Measurements from ENCODE around the gene ZSCAN12. TPM values are rescaled to one million over a fixed set of nuclear protein-coding genes. Genes with fewer than 3 reads are reported as not detected.
"Not testable (repeated sequence)": the region's sequence is repeated elsewhere in the genome, so short reads cannot be mapped to it uniquely, and the experiment has no call there.

Gene ZSCAN12
- polyA plus RNA-seq, 1 donor (not counting 4 experiments of a cell fraction or from before 2014, with no cell fraction given): 4.0 TPM

DNA sequence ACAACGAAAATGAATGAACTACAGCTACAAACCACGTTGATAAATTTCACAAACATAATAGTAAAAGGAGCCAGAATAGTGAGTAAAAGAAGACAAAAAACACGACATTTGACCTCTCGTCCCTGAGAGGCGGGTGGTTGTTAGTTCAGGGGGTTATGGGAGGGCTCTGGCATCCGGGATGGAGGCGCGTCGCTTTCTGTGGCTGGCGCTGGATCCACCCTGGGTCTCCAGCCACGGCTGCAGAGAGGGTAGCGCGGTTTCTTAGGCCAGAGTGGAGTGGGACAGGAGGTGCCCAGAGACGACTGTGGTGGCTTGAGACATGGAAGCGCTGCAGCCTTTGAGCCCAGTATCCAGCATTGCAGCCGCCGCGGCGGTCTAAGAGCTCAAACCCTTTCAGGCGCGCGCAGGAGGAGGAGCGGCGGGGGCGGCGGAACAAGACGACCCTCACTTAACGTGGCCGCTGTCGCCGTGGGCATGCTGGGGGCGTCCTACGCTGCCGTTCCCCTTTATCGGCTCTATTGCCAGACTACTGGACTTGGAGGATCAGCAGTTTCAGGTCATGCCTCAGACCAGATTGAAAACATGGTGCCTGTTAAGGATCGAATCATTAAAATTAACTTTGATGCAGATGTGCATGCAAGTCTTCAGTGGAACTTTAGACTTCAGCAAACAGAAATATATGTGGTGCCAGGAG, 47.4 kb upstream of the ZSCAN12 start:
- no peak for DNase-seq (ENCODE audit: low read depth, low spot score)
- Histone ChIP-seq H3K9ac (ENCODE audit: control insufficient read depth, extremely low read depth, insufficient read depth, low read length) (no peak overlapping the region), H2AFZ (ENCODE audit: control insufficient read depth, low read length) (peak overlapping the region; percentile 85), H3K27ac (ENCODE audit: control insufficient read depth, insufficient read depth, low read length) (no peak overlapping the region), H3K4me1 (ENCODE audit: control insufficient read depth, extremely low read depth, insufficient read depth, low read length) (no peaks in the 10 kb centered on the region), H3K27me3 (ENCODE audit: control insufficient read depth, extremely low read depth, insufficient read depth, low read length) (peaks cover 11% of the 10 kb centered on the region), H4K20me1 (ENCODE audit: control insufficient read depth, extremely low read depth, insufficient read depth, low read length) (no peaks in the 10 kb centered on the region), H3K79me2 (ENCODE audit: control insufficient read depth, insufficient read depth, low read length) (no peaks in the 10 kb centered on the region), H3K4me2 (ENCODE audit: control insufficient read depth, extremely low read depth, insufficient read depth, low read depth, low read length) (peak overlapping the region; percentile 71), H3K36me3 (ENCODE audit: control insufficient read depth in 2 of 2, extremely low read depth in 1 of 2, insufficient read depth in 2 of 2, low read length in 2 of 2) (no peaks in the 10 kb centered on the region), H3K9me3 (ENCODE audit: control insufficient read depth, low read depth, low read length) (no peaks in the 10 kb centered on the region), H3K9me1 (ENCODE audit: control insufficient read depth, extremely low read depth, insufficient read depth, low read length) (no peaks in the 10 kb centered on the region), H3K4me3 (ENCODE audit: control insufficient read depth in 2 of 3, extremely low read depth in 1 of 3, insufficient read depth in 2 of 3, low read depth in 1 of 3, low read length in 3 of 3) (peak overlapping the region; percentile 15 to 39 (median 18))
- TF ChIP-seq CTCF (optimal IDR thresholded peaks at IDR 0.05 in 1 of 3, IDR thresholded peaks at IDR 0.05 in 1 of 3, conservative IDR thresholded peaks at IDR 0.05 in 1 of 3; ENCODE audit: extremely low read depth in 1 of 3, insufficient read depth in 2 of 3, low read length in 3 of 3) (no peak), EZH2 (IDR thresholded peaks at IDR 0.05; ENCODE audit: low read length) (peak; percentile 40)
- FAIRE-seq: no peak
- dilution Hi-C loops (cut with MboI; ENCODE audit: extremely low pct_ligation_motif_present, low sequenced_read_pairs): no loop called here

DNA sequence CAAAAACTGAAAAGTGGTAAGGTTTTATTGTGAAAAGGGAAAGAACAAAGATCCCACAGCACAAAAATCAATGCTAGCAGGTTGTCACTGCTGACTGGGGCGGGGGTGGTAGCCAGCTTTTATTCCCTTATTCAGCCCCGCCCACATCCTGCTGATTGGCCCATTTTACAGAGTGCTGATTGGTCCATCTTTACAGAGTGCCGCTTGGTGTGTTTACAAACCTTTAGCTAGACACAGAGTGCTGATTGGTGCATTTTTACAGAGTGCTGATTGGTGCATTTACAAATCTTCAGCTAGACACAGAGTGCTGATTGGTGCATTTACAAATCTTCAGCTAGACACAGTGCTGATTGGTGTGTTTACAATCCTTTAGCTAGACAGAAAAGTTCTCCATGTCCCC, 45.2 kb upstream of the ZSCAN12 start:
- DNase-seq (ENCODE audit: low read depth, low spot score); FAIRE-seq; H3K9me3 ChIP-seq (ENCODE audit: control insufficient read depth, low read depth, low read length); H3K27ac ChIP-seq (ENCODE audit: control insufficient read depth, insufficient read depth, low read length); H3K79me2 ChIP-seq (ENCODE audit: control insufficient read depth, insufficient read depth, low read length); H3K4me1 ChIP-seq (ENCODE audit: control insufficient read depth, extremely low read depth, insufficient read depth, low read length); H3K4me2 ChIP-seq (ENCODE audit: control insufficient read depth, extremely low read depth, insufficient read depth, low read depth, low read length); H3K36me3 ChIP-seq (ENCODE audit: control insufficient read depth in 2 of 2, extremely low read depth in 1 of 2, insufficient read depth in 2 of 2, low read length in 2 of 2); H4K20me1 ChIP-seq (ENCODE audit: control insufficient read depth, extremely low read depth, insufficient read depth, low read length); H2AFZ ChIP-seq (ENCODE audit: control insufficient read depth, low read length); H3K9me1 ChIP-seq (ENCODE audit: control insufficient read depth, extremely low read depth, insufficient read depth, low read length); H3K4me3 ChIP-seq (ENCODE audit: control insufficient read depth in 2 of 3, extremely low read depth in 1 of 3, insufficient read depth in 2 of 3, low read depth in 1 of 3, low read length in 3 of 3); H3K9ac ChIP-seq (ENCODE audit: control insufficient read depth, extremely low read depth, insufficient read depth, low read length); dilution Hi-C loops (cut with MboI; ENCODE audit: extremely low pct_ligation_motif_present, low sequenced_read_pairs): not testable (repeated sequence)
- H3K27me3 ChIP-seq (ENCODE audit: control insufficient read depth, extremely low read depth, insufficient read depth, low read length): peaks cover 11% of the 10 kb centered on the region

All from keratinocyte (primary cell).